GM23338 (cell line): ENCODE results near the gene DAPK2. TPM values are rescaled to one million over a fixed set of nuclear protein-coding genes. Genes with fewer than 3 reads are reported as not detected.

Source experiments
- ATAC-seq: fragments of 200-7000 bp; cut with Tn5 transposase; 3 replicates; pipeline ENCODE4 v1.9.1; 2020
- DNase-seq: peaks from one replicate; pipeline ENCODE4 v3.0.0-alpha.2; 2015; ENCODE audit warnings: low spot score
- H2AFZ ChIP-seq: fragments of 200-600 bp; sonication (generic); 2 replicates; pipeline ENCODE4 v1.8.0; 2016; ENCODE audit warnings: antibody characterized with exemption, mild to moderate bottlenecking, moderate library complexity
- H3F3A ChIP-seq: fragments of 200-600 bp; sonication (generic); replicated peaks from 2 replicates; pipeline ENCODE4 v1.8.0; 2017; ENCODE audit warnings: antibody characterized with exemption, mixed run types, low read depth
- H3K27ac ChIP-seq: fragments of 200-600 bp; sonication (generic); 2 replicates; pipeline ENCODE4 v1.6.1; 2016; ENCODE audit warnings: low read depth
- H3K27me3 ChIP-seq: fragments of 200-600 bp; sonication (generic); 2 replicates; pipeline ENCODE4 v1.8.0; 2016; ENCODE audit warnings: mild to moderate bottlenecking, mixed run types, moderate library complexity; ENCODE audit not compliant: insufficient read depth
- H3K36me3 ChIP-seq: fragments of 200-600 bp; sonication (generic); 2 replicates; pipeline ENCODE4 v1.8.0; 2016; ENCODE audit warnings: mild to moderate bottlenecking; ENCODE audit not compliant: insufficient read depth
- H3K4me1 ChIP-seq: fragments of 200-600 bp; sonication (generic); 2 replicates; pipeline ENCODE4 v1.8.0; 2016; ENCODE audit warnings: mild to moderate bottlenecking, moderate library complexity; ENCODE audit not compliant: insufficient read depth
- H3K4me2 ChIP-seq: fragments of 200-600 bp; sonication (generic); 2 replicates; pipeline ENCODE4 v1.7.1; 2017; ENCODE audit warnings: mixed run types
- H3K4me3 ChIP-seq: fragments of 200-600 bp; sonication (generic); 2 replicates; pipeline ENCODE4 v1.6.1; 2016; ENCODE audit warnings: mixed run types
- H3K79me2 ChIP-seq: fragments of 200-600 bp; sonication (generic); replicated peaks from 2 replicates; pipeline ENCODE4 v1.8.0; 2017; ENCODE audit warnings: mild to moderate bottlenecking; ENCODE audit not compliant: insufficient read depth
- H3K9me2 ChIP-seq: fragments of 200-600 bp; sonication (generic); 2 replicates; pipeline ENCODE4 v1.8.0; 2017; ENCODE audit not compliant: insufficient read depth
- H4K20me1 ChIP-seq: fragments of 200-600 bp; sonication (generic); replicated peaks from 2 replicates; pipeline ENCODE4 v1.8.0; 2017; ENCODE audit warnings: mild to moderate bottlenecking; ENCODE audit not compliant: insufficient read depth
- H3K27ac Mint-ChIP-seq: 2 replicates; pipeline ENCODE4 v1.8.0; 2020; ENCODE audit warnings: inconsistent platforms, mild to moderate bottlenecking, moderate library complexity, mixed read lengths
- H3K27me3 Mint-ChIP-seq: 3 replicates; pipeline ENCODE4 v1.8.0; 2022; ENCODE audit warnings: low read depth, mild to moderate bottlenecking, moderate library complexity, mixed read lengths, inconsistent platforms; ENCODE audit not compliant: insufficient read depth, poor library complexity
- H3K36me3 Mint-ChIP-seq: 3 replicates; pipeline ENCODE4 v1.8.0; 2021; ENCODE audit warnings: low read depth, mild to moderate bottlenecking, inconsistent platforms, moderate library complexity, mixed read lengths
- H3K4me1 Mint-ChIP-seq: 3 replicates; pipeline ENCODE4 v1.8.0; 2020; ENCODE audit warnings: mild to moderate bottlenecking, inconsistent platforms, mixed read lengths
- H3K4me3 Mint-ChIP-seq: 3 replicates; pipeline ENCODE4 v1.8.0; 2021; ENCODE audit warnings: moderate library complexity, mild to moderate bottlenecking, inconsistent platforms, mixed read lengths
- H3K9me3 Mint-ChIP-seq: 3 replicates; pipeline ENCODE4 v1.8.0; 2020; ENCODE audit warnings: moderate library complexity, mild to moderate bottlenecking, inconsistent platforms, mixed read lengths
- CREB1 ChIP-seq: fragments of 250-450 bp; sonication (Bioruptor Pico); IDR thresholded peaks from 2 replicates; pipeline ENCODE4 v1.5.0; 2020; ENCODE audit warnings: low read depth, mild to moderate bottlenecking, moderate library complexity
- EZH2 ChIP-seq: fragments of 200-600 bp; sonication (generic); IDR thresholded peaks from one replicate; pipeline ENCODE4 v1.8.0; 2017; ENCODE audit warnings: antibody characterized with exemption, mild to moderate bottlenecking, low read depth; ENCODE audit not compliant: unreplicated experiment
- EZH2phosphoT487 ChIP-seq: fragments of 200-600 bp; sonication (generic); IDR thresholded peaks from one replicate; pipeline ENCODE4 v1.8.1; 2018; ENCODE audit warnings: antibody characterized with exemption; ENCODE audit not compliant: unreplicated experiment
- JUNB ChIP-seq: IDR thresholded peaks from one replicate; pipeline ENCODE4 v1.6.1; 2016; ENCODE audit warnings: antibody characterized with exemption; ENCODE audit not compliant: unreplicated experiment
- NANOG ChIP-seq: IDR thresholded peaks from 2 replicates; pipeline ENCODE4 v1.6.1; 2016; ENCODE audit warnings: antibody characterized with exemption, borderline replicate concordance
- POLR2AphosphoS5 ChIP-seq: IDR thresholded peaks from 2 replicates; pipeline ENCODE4 v1.6.1; 2016; ENCODE audit warnings: antibody characterized with exemption, low read depth
- STAT1 ChIP-seq: IDR thresholded peaks from one replicate; pipeline ENCODE4 v1.6.1; 2016; ENCODE audit warnings: antibody characterized with exemption; ENCODE audit not compliant: unreplicated experiment
- ZNF114 ChIP-seq: fragments of 250-450 bp; sonication (Bioruptor Pico); IDR thresholded peaks from 2 replicates; pipeline ENCODE4 v1.5.0; 2020; ENCODE audit warnings: mild to moderate bottlenecking, moderate library complexity
- ZNF331 ChIP-seq: fragments of 250-450 bp; sonication (Bioruptor Pico); IDR thresholded peaks from 2 replicates; pipeline ENCODE4 v1.5.0; 2020; ENCODE audit warnings: low read depth, mild to moderate bottlenecking, moderate library complexity
- polyA plus RNA-seq: library from polyadenylated mRNA; unstranded; fragments of >200 nt; fragmentation: Nextera tagmentation; extraction: Ambion mirVana; gene quantifications from 2 replicates; pipeline ENCODE4 v1.2.1, GENCODE V29; 2016
- total RNA-seq: library from RNA; depleted of rRNA; stranded (reverse); fragments of >200 nt; shearing (Covaris generic); gene quantifications from 2 replicates; pipeline ENCODE4 v1.2.3, GENCODE V29; 2014
- TF ChIP-seq, protein P1 (sequence below), 2 experiments: fragments of 200-600 bp in 1 of 2; sonication (generic) in 1 of 2; conservative IDR thresholded peaks; 2 replicates each; pipeline versions ENCODE4 v1.5.1 to v1.6.1; 2016 to 2017; ENCODE audit warnings: antibody characterized with exemption in 2 of 2, low read depth in 2 of 2, mild to moderate bottlenecking in 2 of 2, moderate library complexity in 1 of 2
- TF ChIP-seq, protein P2 (sequence below): IDR thresholded peaks from one replicate; pipeline ENCODE4 v1.6.1; 2018; ENCODE audit warnings: antibody characterized with exemption; ENCODE audit not compliant: unreplicated experiment

Gene DAPK2
- total and polyA plus RNA-seq, 2 experiments from 2014 or later: 1.6 to 3.1 TPM

DNA sequence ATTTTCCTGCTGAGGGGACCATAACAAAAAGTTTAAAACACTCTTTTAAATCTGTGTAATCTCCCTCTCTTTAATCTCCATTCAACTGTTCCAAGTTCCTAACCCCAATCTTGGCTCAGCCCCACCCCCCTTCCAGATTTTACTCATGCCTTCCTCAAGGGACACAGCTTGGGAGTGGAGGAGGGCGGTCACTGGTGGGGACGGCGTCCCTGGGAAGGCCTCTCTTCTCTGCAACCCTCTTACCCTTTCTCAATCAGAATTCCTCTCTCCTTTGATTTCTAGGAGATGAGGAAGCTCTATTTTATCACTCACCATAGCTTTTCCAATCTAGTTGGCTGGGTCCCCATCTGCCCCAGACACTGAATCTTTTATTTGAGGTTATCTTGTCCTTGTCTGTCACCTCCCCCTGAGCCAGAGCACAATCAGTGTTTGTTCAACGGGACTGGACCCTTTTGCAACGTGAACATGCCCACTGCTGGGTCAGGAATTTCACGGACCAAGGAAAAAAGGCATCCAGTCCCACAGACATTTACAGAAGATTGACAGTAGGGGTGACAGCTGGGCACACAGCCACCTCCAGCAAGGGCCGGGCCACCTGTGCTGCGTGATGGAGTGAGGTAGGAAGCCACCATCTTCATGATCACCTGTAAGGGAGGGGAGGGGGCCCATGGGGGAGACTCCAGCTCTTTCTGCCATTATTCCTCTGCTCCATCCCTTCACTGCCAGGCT is 128.5 kb downstream of the DAPK2 start:
- DNase-seq: no peak
- no peak overlapping the region for H3K4me3 ChIP-seq
- peak overlapping the region; percentile 59; the same call in 1 of the 2 replicates for H3K27ac ChIP-seq
- H3K9me2 ChIP-seq: no peaks in the 10 kb centered on the region
- TF ChIP-seq POLR2AphosphoS5 (no peak), ZNF331 (CRISPR knock-in tag) (no peak), STAT1 (no peak), JUNB (no peak), ZNF114 (no peak), CREB1 (CRISPR knock-in tag) (no peak), NANOG (no peak), EZH2phosphoT487 (no peak), EZH2 (no peak)
- TF ChIP-seq, protein P1, sequence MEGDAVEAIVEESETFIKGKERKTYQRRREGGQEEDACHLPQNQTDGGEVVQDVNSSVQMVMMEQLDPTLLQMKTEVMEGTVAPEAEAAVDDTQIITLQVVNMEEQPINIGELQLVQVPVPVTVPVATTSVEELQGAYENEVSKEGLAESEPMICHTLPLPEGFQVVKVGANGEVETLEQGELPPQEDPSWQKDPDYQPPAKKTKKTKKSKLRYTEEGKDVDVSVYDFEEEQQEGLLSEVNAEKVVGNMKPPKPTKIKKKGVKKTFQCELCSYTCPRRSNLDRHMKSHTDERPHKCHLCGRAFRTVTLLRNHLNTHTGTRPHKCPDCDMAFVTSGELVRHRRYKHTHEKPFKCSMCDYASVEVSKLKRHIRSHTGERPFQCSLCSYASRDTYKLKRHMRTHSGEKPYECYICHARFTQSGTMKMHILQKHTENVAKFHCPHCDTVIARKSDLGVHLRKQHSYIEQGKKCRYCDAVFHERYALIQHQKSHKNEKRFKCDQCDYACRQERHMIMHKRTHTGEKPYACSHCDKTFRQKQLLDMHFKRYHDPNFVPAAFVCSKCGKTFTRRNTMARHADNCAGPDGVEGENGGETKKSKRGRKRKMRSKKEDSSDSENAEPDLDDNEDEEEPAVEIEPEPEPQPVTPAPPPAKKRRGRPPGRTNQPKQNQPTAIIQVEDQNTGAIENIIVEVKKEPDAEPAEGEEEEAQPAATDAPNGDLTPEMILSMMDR (conservative IDR thresholded peaks at IDR 0.05; ENCODE audit: low read depth in 2 of 2): no peak
- TF ChIP-seq, protein P2, sequence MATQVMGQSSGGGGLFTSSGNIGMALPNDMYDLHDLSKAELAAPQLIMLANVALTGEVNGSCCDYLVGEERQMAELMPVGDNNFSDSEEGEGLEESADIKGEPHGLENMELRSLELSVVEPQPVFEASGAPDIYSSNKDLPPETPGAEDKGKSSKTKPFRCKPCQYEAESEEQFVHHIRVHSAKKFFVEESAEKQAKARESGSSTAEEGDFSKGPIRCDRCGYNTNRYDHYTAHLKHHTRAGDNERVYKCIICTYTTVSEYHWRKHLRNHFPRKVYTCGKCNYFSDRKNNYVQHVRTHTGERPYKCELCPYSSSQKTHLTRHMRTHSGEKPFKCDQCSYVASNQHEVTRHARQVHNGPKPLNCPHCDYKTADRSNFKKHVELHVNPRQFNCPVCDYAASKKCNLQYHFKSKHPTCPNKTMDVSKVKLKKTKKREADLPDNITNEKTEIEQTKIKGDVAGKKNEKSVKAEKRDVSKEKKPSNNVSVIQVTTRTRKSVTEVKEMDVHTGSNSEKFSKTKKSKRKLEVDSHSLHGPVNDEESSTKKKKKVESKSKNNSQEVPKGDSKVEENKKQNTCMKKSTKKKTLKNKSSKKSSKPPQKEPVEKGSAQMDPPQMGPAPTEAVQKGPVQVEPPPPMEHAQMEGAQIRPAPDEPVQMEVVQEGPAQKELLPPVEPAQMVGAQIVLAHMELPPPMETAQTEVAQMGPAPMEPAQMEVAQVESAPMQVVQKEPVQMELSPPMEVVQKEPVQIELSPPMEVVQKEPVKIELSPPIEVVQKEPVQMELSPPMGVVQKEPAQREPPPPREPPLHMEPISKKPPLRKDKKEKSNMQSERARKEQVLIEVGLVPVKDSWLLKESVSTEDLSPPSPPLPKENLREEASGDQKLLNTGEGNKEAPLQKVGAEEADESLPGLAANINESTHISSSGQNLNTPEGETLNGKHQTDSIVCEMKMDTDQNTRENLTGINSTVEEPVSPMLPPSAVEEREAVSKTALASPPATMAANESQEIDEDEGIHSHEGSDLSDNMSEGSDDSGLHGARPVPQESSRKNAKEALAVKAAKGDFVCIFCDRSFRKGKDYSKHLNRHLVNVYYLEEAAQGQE: no peak
- no peaks in the 10 kb centered on the region for H3K79me2 ChIP-seq
- Mint-ChIP-seq H3K9me3 (no peaks in the 10 kb centered on the region), H3K4me3 (no peak overlapping the region), H3K27me3 (peaks cover 10% of the 10 kb centered on the region), H3K4me1 (peaks cover 37% of the 10 kb centered on the region), H3K27ac (0 out of 2 replicates have a peak overlapping the region, but pooled peaks have one; percentile 44), H3K36me3 (no peaks in the 10 kb centered on the region)
- no peak for ATAC-seq
- peak overlapping the region; percentile 32; the same call in 1 of the 2 replicates for H3K4me2 ChIP-seq
- no peaks in the 10 kb centered on the region for H3K27me3 ChIP-seq
- peaks cover 17% of the 10 kb centered on the region; the same call in 1 of the 2 replicates for H3K4me1 ChIP-seq
- no peaks in the 10 kb centered on the region for H4K20me1 ChIP-seq
- peak overlapping the region; percentile 56; the same call in 1 of the 2 replicates for H2AFZ ChIP-seq
- H3K36me3 ChIP-seq: no peaks in the 10 kb centered on the region
- H3F3A ChIP-seq: 0 out of 2 replicates have a peak, but pooled peaks cover 2% of the 10 kb centered on the region
